ENCODE data around the gene ITPR1. TPM values are rescaled to one million over a fixed set of nuclear protein-coding genes. Genes with fewer than 3 reads are reported as not detected.

ITPR1 gene
- total RNA-seq, 1 donor from 2014 or later = 6.7 TPM

- H3K36me3 Mint-ChIP-seq (ENCODE audit: low read depth, unreplicated experiment) = no peaks in the 10 kb centered on the region
- Histone ChIP-seq H3K79me2 (ENCODE audit: insufficient read depth, low read length) (no peaks in the 10 kb centered on the region), H3K4me1 (ENCODE audit: insufficient read depth, low read length) (peaks cover 15% of the 10 kb centered on the region), H2AFZ (ENCODE audit: low read depth, low read length) (no peak overlapping the region), H3K9me3 (ENCODE audit: insufficient read depth, low read depth, low read length) (no peaks in the 10 kb centered on the region), H3K9ac (ENCODE audit: low read length) (peak overlapping the region; percentile 34), H3K27ac (ENCODE audit: low read depth, low read length) (peak overlapping the region; percentile 50), H3K36me3 (ENCODE audit: insufficient read depth, low read length) (no peaks in the 10 kb centered on the region), H3K4me3 (ENCODE audit: insufficient read depth, low read depth, low read length) (no peak overlapping the region), H3K27me3 (ENCODE audit: insufficient read depth, low read length) (no peaks in the 10 kb centered on the region), H3K4me2 (ENCODE audit: low read length) (peak overlapping the region; percentile 64), H4K20me1 (ENCODE audit: insufficient read depth, low read length) (no peaks in the 10 kb centered on the region)
- TF ChIP-seq CTCF (IDR thresholded peaks at IDR 0.05; ENCODE audit: insufficient read depth, low read depth, low read length) (no peak), EZH2 (IDR thresholded peaks at IDR 0.05; ENCODE audit: insufficient read depth, low read length) (no peak)
- H3K4me1 Mint-ChIP-seq (ENCODE audit: low read depth, unreplicated experiment) = peaks cover 14% of the 10 kb centered on the region
- H3K9me3 Mint-ChIP-seq (ENCODE audit: unreplicated experiment) = no peaks in the 10 kb centered on the region
- H3K27me3 Mint-ChIP-seq (ENCODE audit: low read depth, unreplicated experiment) = no peaks in the 10 kb centered on the region
- H3K4me3 Mint-ChIP-seq (ENCODE audit: unreplicated experiment) = no peak overlapping the region
- no peak for FAIRE-seq
- DNase-seq (ENCODE audit: low read depth) = no peak
- no peak overlapping the region for H3K27ac Mint-ChIP-seq (ENCODE audit: unreplicated experiment)
Measured at GRCh38 chr3:4884888-4885287, 391.7 kb downstream of the ITPR1 start.

GRCh38 chr3:4885316-4885715 is 392.2 kb downstream of the ITPR1 start:
- Histone ChIP-seq H3K4me3 (ENCODE audit: insufficient read depth, low read depth, low read length) (no peak overlapping the region), H3K4me2 (ENCODE audit: low read length) (peak overlapping the region; percentile 64), H3K27ac (ENCODE audit: low read depth, low read length) (peak overlapping the region; percentile 50), H3K27me3 (ENCODE audit: insufficient read depth, low read length) (no peaks in the 10 kb centered on the region), H3K9ac (ENCODE audit: low read length) (peak overlapping the region; percentile 34), H3K9me3 (ENCODE audit: insufficient read depth, low read depth, low read length) (no peaks in the 10 kb centered on the region), H4K20me1 (ENCODE audit: insufficient read depth, low read length) (no peaks in the 10 kb centered on the region), H3K36me3 (ENCODE audit: insufficient read depth, low read length) (no peaks in the 10 kb centered on the region), H3K79me2 (ENCODE audit: insufficient read depth, low read length) (no peaks in the 10 kb centered on the region), H2AFZ (ENCODE audit: low read depth, low read length) (no peak overlapping the region), H3K4me1 (ENCODE audit: insufficient read depth, low read length) (peaks cover 15% of the 10 kb centered on the region)
- Mint-ChIP-seq H3K9me3 (ENCODE audit: unreplicated experiment) (no peaks in the 10 kb centered on the region), H3K4me1 (ENCODE audit: low read depth, unreplicated experiment) (peaks cover 15% of the 10 kb centered on the region), H3K4me3 (ENCODE audit: unreplicated experiment) (no peak overlapping the region), H3K36me3 (ENCODE audit: low read depth, unreplicated experiment) (no peaks in the 10 kb centered on the region), H3K27me3 (ENCODE audit: low read depth, unreplicated experiment) (no peaks in the 10 kb centered on the region), H3K27ac (ENCODE audit: unreplicated experiment) (no peak overlapping the region)
- DNase-seq (ENCODE audit: low read depth) = peak; percentile 87
- no peak for FAIRE-seq
- TF ChIP-seq EZH2 (IDR thresholded peaks at IDR 0.05; ENCODE audit: insufficient read depth, low read length) (no peak), CTCF (IDR thresholded peaks at IDR 0.05; ENCODE audit: insufficient read depth, low read depth, low read length) (no peak)

GRCh38 chr3:4886448-4886847 is 393.3 kb downstream of the ITPR1 start:
- Mint-ChIP-seq H3K27ac (ENCODE audit: unreplicated experiment) (no peak overlapping the region), H3K9me3 (ENCODE audit: unreplicated experiment) (no peaks in the 10 kb centered on the region), H3K4me3 (ENCODE audit: unreplicated experiment) (no peak overlapping the region), H3K36me3 (ENCODE audit: low read depth, unreplicated experiment) (no peaks in the 10 kb centered on the region), H3K27me3 (ENCODE audit: low read depth, unreplicated experiment) (no peaks in the 10 kb centered on the region), H3K4me1 (ENCODE audit: low read depth, unreplicated experiment) (peaks cover 15% of the 10 kb centered on the region)
- H3K4me1 ChIP-seq (ENCODE audit: insufficient read depth, low read length) = peaks cover 15% of the 10 kb centered on the region
- H3K27ac ChIP-seq (ENCODE audit: low read depth, low read length) = no peak overlapping the region
- no peaks in the 10 kb centered on the region for H4K20me1 ChIP-seq (ENCODE audit: insufficient read depth, low read length)
- H3K4me3 ChIP-seq (ENCODE audit: insufficient read depth, low read depth, low read length) = no peak overlapping the region
- H3K9me3 ChIP-seq (ENCODE audit: insufficient read depth, low read depth, low read length) = no peaks in the 10 kb centered on the region
- no peak for TF ChIP-seq EZH2 (IDR thresholded peaks at IDR 0.05; ENCODE audit: insufficient read depth, low read length)
- TF ChIP-seq CTCF (IDR thresholded peaks at IDR 0.05; ENCODE audit: insufficient read depth, low read depth, low read length) = no peak
- no peak overlapping the region for H3K4me2 ChIP-seq (ENCODE audit: low read length)
- FAIRE-seq (no peak), DNase-seq (ENCODE audit: low read depth) (no peak)
- H3K79me2 ChIP-seq (ENCODE audit: insufficient read depth, low read length) = no peaks in the 10 kb centered on the region
- H2AFZ ChIP-seq (ENCODE audit: low read depth, low read length) = no peak overlapping the region
- H3K9ac ChIP-seq (ENCODE audit: low read length) = no peak overlapping the region
- H3K36me3 ChIP-seq (ENCODE audit: insufficient read depth, low read length) = no peaks in the 10 kb centered on the region
- no peaks in the 10 kb centered on the region for H3K27me3 ChIP-seq (ENCODE audit: insufficient read depth, low read length)
